ENCODE measurements around the gene SUSD3. TPM values are rescaled to one million over a fixed set of nuclear protein-coding genes. Genes with fewer than 3 reads are reported as not detected.

Gene SUSD3
- total and polyA plus RNA-seq, 2 of the 8 experiments (the other 6 are each of a cell fraction or from before 2014, with no cell fraction given): 5.5 to 35.4 TPM

DNA sequence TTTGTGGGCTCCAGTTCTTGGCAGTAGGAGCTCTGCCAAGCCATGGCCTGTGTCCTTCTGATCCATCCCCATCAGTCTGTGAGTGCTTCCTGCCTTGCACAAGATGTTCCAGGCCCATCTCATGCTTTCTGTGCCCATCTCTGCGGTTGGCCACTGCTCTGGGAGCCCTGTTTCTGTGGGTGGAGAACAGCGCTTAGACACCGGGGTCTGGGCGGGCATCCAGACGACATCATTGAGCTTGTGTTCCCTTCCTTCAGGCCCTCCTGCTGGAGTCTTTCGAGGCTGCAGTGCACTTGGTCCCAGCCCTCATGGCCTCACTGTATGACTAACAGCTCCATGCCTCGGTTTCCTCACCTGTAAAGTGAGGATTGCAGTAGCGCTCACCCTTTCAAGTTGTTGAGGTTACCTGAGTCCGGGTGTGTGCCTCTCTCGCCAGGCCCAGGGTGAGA, 22.6 kb downstream of the SUSD3 start:
- no peak overlapping the region for H2BK20ac ChIP-seq (ENCODE audit: low read length)
- H2BK5ac ChIP-seq (ENCODE audit: low read depth, low read length): no peak overlapping the region
- no peak for FAIRE-seq
- no peaks in the 10 kb centered on the region for H3K27me3 ChIP-seq (replicated peaks in 1 of 4; ENCODE audit: control insufficient read depth in 3 of 4, extremely low read depth in 1 of 4, insufficient read depth in 3 of 4, low read length in 3 of 4)
- H3K23ac ChIP-seq (ENCODE audit: insufficient read length): no peak overlapping the region
- H2BK15ac ChIP-seq (ENCODE audit: low read length): no peak overlapping the region
- no peak overlapping the region for H3K56ac ChIP-seq (replicated peaks; ENCODE audit: insufficient read length, low read depth, low read length)
- WGBS, 2 experiments (ENCODE audit: extremely low coverage in 1 of 2, insufficient coverage in 1 of 2, insufficient read length in 1 of 2, insufficient replicate concordance in 2 of 2, low coverage in 1 of 2, low lambda C conversion rate in 2 of 2, missing lambda C conversion rate in 1 of 2): 90% methylated on average over 10 of the region's 10 CpGs; no CpG with 5 or more reads in 1 of the 2 experiments
- no peak overlapping the region for H3K9ac ChIP-seq (replicated peaks in 1 of 4; ENCODE audit: extremely low read depth in 1 of 4, low read depth in 3 of 4, low read length in 3 of 4)
- H3K23me2 ChIP-seq (ENCODE audit: low read depth, low read length): no peaks in the 10 kb centered on the region
- DNase-seq (ENCODE audit: low read depth in 1 of 2, low spot score in 2 of 2): no peak
- H3K18ac ChIP-seq (ENCODE audit: extremely low read depth, low read length): no peak overlapping the region
- no peak overlapping the region for H3K4me3 ChIP-seq (ENCODE audit: extremely low read depth in 1 of 4, insufficient read depth in 2 of 4, low read depth in 3 of 4, low read length in 4 of 4)
- H2BK12ac ChIP-seq (ENCODE audit: low read depth, low read length): no peak overlapping the region
- H3K79me1 ChIP-seq (ENCODE audit: low read depth, low read length): no peaks in the 10 kb centered on the region
- H3K14ac ChIP-seq (ENCODE audit: insufficient read length): no peak overlapping the region
- H3K9me3 ChIP-seq (ENCODE audit: insufficient read depth in 2 of 2, low read depth in 1 of 2, low read length in 1 of 2): peaks cover 4% of the 10 kb centered on the region in 2 experiments; a peak in 1 of 4 replicates
- H3K36me3 ChIP-seq (ENCODE audit: control insufficient read depth in 2 of 4, insufficient read depth in 4 of 4, low read length in 3 of 4): no peaks in the 10 kb centered on the region
- 0 out of 2 replicates have a peak overlapping the region, but pooled peaks have one; percentile 53 for H2AK5ac ChIP-seq (ENCODE audit: low read depth, low read length)
- H3K4ac ChIP-seq (replicated peaks; ENCODE audit: insufficient read length, low read depth, low read length): no peak overlapping the region
- H4K91ac ChIP-seq (replicated peaks; ENCODE audit: insufficient read length, low read length): no peak overlapping the region
- H3K4me1 ChIP-seq (replicated peaks in 1 of 4; ENCODE audit: control insufficient read depth in 3 of 4, insufficient read depth in 4 of 4, low read length in 3 of 4): no peaks in the 10 kb centered on the region; a peak in 1 of 7 replicates
- no peaks in the 10 kb centered on the region for H3K79me2 ChIP-seq (ENCODE audit: control insufficient read depth in 1 of 2, insufficient read depth in 2 of 2, low read length in 2 of 2)
- ChIA-PET POLR2A (ENCODE audit: partially characterized antibody) (no interaction called here), CTCF (ENCODE audit: partially characterized antibody) (interaction anchor here (0.7 to 1.6 kb wide), 4 partner anchors 9 to 78 kb away, joined by 3 to 13 read pairs (median 3); no protein-coding TSS in a partner anchor)
- H3K27ac ChIP-seq (ENCODE audit: low read depth, low read length): no peak overlapping the region
- H4K5ac ChIP-seq (ENCODE audit: insufficient read length, low read depth, low read length): no peak overlapping the region
- H2BK120ac ChIP-seq (replicated peaks; ENCODE audit: low read depth, low read length): no peak overlapping the region
- no peak overlapping the region for H3K4me2 ChIP-seq (ENCODE audit: insufficient read depth in 1 of 2, low read depth in 2 of 2, low read length in 2 of 2)
- H4K20me1 ChIP-seq (replicated peaks in 1 of 2; ENCODE audit: control insufficient read depth in 1 of 2, insufficient read depth in 2 of 2, low read length in 2 of 2): no peaks in the 10 kb centered on the region
- no peak overlapping the region for H2AFZ ChIP-seq (ENCODE audit: low read length)
- H4K8ac ChIP-seq (ENCODE audit: extremely low read depth, insufficient read depth, low read length): no peak overlapping the region
- TF ChIP-seq POLR2AphosphoS5 (IDR thresholded peaks at IDR 0.05; ENCODE audit: low read depth, low read length) (no peak), KDM4A (IDR thresholded peaks at IDR 0.05; ENCODE audit: low read depth, low read length, severe bottlenecking) (no peak), TAF1 (IDR thresholded peaks at IDR 0.05; ENCODE audit: low read depth, low read length) (no peak)

All from H1 (cell line).